Measurements from ENCODE around the gene ZNF518B. TPM values are rescaled to one million over a fixed set of nuclear protein-coding genes. Genes with fewer than 3 reads are reported as not detected.

The ZNF518B gene
- total RNA-seq, 6 experiments from 2014 or later: 2.2 to 8.0 (median 4.4) TPM

GRCh38 chr4:10460313-10461047, 3.3 kb upstream of the ZNF518B start:
- Histone ChIP-seq H3K36me3 (no peaks in the 10 kb centered on the region), H3K27ac (no peak overlapping the region), H3K4me3 (no peak overlapping the region), H3K4me1 (no peaks in the 10 kb centered on the region), H3K9me3 (no peaks in the 10 kb centered on the region), H3K27me3 (peaks cover 0 to 13% of the 10 kb centered on the region in 2 donors)
- DNase-seq (no peak), ATAC-seq (no peak)
- TF ChIP-seq POLR2A (IDR thresholded peaks at IDR 0.05): no peak
- TF ChIP-seq, protein P1, sequence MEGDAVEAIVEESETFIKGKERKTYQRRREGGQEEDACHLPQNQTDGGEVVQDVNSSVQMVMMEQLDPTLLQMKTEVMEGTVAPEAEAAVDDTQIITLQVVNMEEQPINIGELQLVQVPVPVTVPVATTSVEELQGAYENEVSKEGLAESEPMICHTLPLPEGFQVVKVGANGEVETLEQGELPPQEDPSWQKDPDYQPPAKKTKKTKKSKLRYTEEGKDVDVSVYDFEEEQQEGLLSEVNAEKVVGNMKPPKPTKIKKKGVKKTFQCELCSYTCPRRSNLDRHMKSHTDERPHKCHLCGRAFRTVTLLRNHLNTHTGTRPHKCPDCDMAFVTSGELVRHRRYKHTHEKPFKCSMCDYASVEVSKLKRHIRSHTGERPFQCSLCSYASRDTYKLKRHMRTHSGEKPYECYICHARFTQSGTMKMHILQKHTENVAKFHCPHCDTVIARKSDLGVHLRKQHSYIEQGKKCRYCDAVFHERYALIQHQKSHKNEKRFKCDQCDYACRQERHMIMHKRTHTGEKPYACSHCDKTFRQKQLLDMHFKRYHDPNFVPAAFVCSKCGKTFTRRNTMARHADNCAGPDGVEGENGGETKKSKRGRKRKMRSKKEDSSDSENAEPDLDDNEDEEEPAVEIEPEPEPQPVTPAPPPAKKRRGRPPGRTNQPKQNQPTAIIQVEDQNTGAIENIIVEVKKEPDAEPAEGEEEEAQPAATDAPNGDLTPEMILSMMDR (IDR thresholded peaks at IDR 0.05): no peak
- WGBS (ENCODE audit: insufficient coverage, low coverage, low lambda C conversion rate, missing lambda C conversion rate): 68% methylated on average over 9 of the region's 11 CpGs
- intact Hi-C loops (cut with DNase I): no loop called here

DNA sequence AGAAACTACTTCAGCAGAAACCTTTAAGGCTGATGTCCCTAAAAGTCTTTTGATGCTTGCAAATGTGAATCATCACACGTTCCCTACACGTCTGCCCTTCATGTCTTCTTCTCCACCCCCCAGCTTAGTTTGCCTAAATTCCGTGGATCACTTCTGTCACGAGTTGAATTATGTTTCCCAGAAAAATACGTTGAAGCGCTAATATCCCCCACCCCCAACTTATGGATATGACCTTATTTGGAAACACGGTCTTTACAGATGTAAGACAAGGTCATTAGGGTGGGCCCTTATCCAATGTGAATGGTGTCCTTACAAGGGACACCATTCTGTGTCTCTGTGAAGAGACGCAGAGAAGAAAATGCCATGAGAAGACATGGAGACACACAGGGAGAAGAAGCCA, 2.1 kb upstream of the ZNF518B start:
- Histone ChIP-seq H3K4me3 (no peak overlapping the region), H3K27ac (no peak overlapping the region), H3K27me3 (peaks cover 0 to 13% of the 10 kb centered on the region in 2 donors), H3K4me1 (no peaks in the 10 kb centered on the region), H3K9me3 (no peaks in the 10 kb centered on the region), H3K36me3 (no peaks in the 10 kb centered on the region)
- ATAC-seq (no peak), DNase-seq (no peak)
- WGBS (ENCODE audit: insufficient coverage, low coverage, low lambda C conversion rate, missing lambda C conversion rate): 81% methylated on average over 7 of the region's 8 CpGs
- intact Hi-C loops (cut with DNase I): no loop called here
- TF ChIP-seq POLR2A (IDR thresholded peaks at IDR 0.05): no peak
- TF ChIP-seq, protein P1 (IDR thresholded peaks at IDR 0.05): no peak

DNA sequence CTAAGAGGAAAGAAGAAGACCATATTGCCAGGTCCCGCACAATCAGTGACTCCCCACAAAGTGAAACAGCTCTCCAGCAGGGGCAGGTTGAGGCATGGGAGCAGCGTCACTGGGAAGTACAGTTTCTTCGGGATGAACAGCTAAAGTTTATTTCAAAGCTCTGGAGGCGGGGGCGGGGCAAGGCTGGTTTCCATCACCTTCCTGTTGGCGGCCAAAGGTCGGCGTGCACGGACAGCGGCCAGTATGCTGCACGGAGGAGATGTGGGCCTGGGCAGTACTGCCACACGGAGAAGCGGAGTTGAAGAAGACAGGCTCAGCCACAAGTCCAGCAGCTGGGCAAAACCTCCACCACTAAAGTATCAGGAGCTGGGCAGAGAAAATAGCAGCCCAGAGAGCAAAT, 951 bp upstream of the ZNF518B start:
- TF ChIP-seq, protein P1 (IDR thresholded peaks at IDR 0.05): no peak
- no peak for TF ChIP-seq POLR2A (IDR thresholded peaks at IDR 0.05)
- Histone ChIP-seq H3K4me3 (no peak overlapping the region), H3K36me3 (peaks cover 0 to 3% (median 0%) of the 10 kb centered on the region in 4 donors), H3K4me1 (no peaks in the 10 kb centered on the region), H3K9me3 (no peaks in the 10 kb centered on the region), H3K27me3 (peaks cover 0 to 13% of the 10 kb centered on the region in 2 donors), H3K27ac (no peak overlapping the region)
- no peak for ATAC-seq
- no peak for DNase-seq
- intact Hi-C loops (cut with DNase I): no loop called here
- WGBS (ENCODE audit: insufficient coverage, low coverage, low lambda C conversion rate, missing lambda C conversion rate): 60% methylated on average over 2 of the region's 13 CpGs

- DNase-seq (peak; percentile 48 to 73 (median 50)), ATAC-seq (peak; percentile 21 to 47 (median 36))
- Histone ChIP-seq H3K9me3 (no peaks in the 10 kb centered on the region), H3K4me1 (peaks cover 0 to 5% (median 0%) of the 10 kb centered on the region in 4 donors), H3K27me3 (peaks cover 0 to 12% of the 10 kb centered on the region in 2 donors), H3K4me3 (peak overlapping the region; percentile 33 to 66 (median 36)), H3K36me3 (peaks cover 0 to 3% (median 0%) of the 10 kb centered on the region in 4 donors), H3K27ac (peak overlapping the region in 1 of 3 donors; percentile 47)
- intact Hi-C loops (cut with DNase I): no loop called here
- WGBS (ENCODE audit: insufficient coverage, low coverage, low lambda C conversion rate, missing lambda C conversion rate): 41% methylated on average over 7 of the region's 96 CpGs
- no peak for TF ChIP-seq POLR2A (IDR thresholded peaks at IDR 0.05)
- TF ChIP-seq, protein P1 (IDR thresholded peaks at IDR 0.05): no peak
Observed at GRCh38 chr4:10456595-10457254, 501 bp downstream of the ZNF518B start.

Data from right lobe of liver (tissue), 6 donors.